Testis (tissue), 2 donors: ENCODE results near the gene CHCHD6.

Experiments
- CTCF ChIP-seq, 3 experiments: fragments of 450-650 bp in 2 of 3; fragments of 200-600 bp in 1 of 3; sonication (generic) in 1 of 3; IDR thresholded peaks; one replicate each; pipeline ENCODE4 v1.5.1; 2016 to 2019; ENCODE audit warnings: antibody characterized with exemption in 3 of 3, mild to moderate bottlenecking in 2 of 3, moderate library complexity in 1 of 3
- POLR2A ChIP-seq: fragments of 450-650 bp; IDR thresholded peaks from one replicate; pipeline ENCODE4 v1.6.1; 2017; ENCODE audit warnings: antibody characterized with exemption, mild to moderate bottlenecking, moderate library complexity

GRCh38 chr3:126998728-126999127 is 294.7 kb downstream of the CHCHD6 start:
- TF ChIP-seq CTCF (IDR thresholded peaks at IDR 0.05) (no peak), POLR2A (no peak)
